H1 (cell line): ENCODE measurements around the gene DSC3. TPM values are rescaled to one million over a fixed set of nuclear protein-coding genes. Genes with fewer than 3 reads are reported as not detected.

Experiments used
- CHD2 ChIP-seq: IDR thresholded peaks from 2 replicates; pipeline ENCODE4 v1.6.1; 2012; ENCODE audit warnings: low read length, improper control_type of control experiment
- MAFK ChIP-seq: IDR thresholded peaks from 2 replicates; pipeline ENCODE4 v1.6.1; 2012; ENCODE audit warnings: low read depth, mild to moderate bottlenecking, improper control_type of control experiment, low read length
- SP2 ChIP-seq: IDR thresholded peaks from 2 replicates; pipeline ENCODE4 v1.6.1; 2012; ENCODE audit warnings: mild to moderate bottlenecking, low read length, inconsistent platforms
- polyA plus RNA-seq, 7 experiments: library from polyadenylated mRNA; depleted of rRNA in 3 of 7; stranded (reverse) in 5 of 7; unstranded in 2 of 7; fragments of >200 nt in 5 of 7; fragments of 200-250 nt in 2 of 7; gene quantifications; 1 replicate in 5 of 7; 2 replicates in 1 of 7; 4 replicates in 1 of 7; pipeline versions ENCODE4 v1.2.1 to v1.2.3, GENCODE V29; 2011 to 2013; ENCODE audit warnings: missing spikeins in 2 of 7, mixed read lengths in 2 of 7
- total RNA-seq: library from RNA; stranded (reverse); fragmentation: NEBNext Ultra II Directional; extraction: Animal tissue kit (Norgen Biotek cat#: 25700); gene quantifications from 2 replicates; pipeline ENCODE4 v1.2.1, GENCODE V29; 2021

Gene DSC3
- total and polyA plus RNA-seq, 2 of the 8 experiments (the other 6 are each of a cell fraction or from before 2014, with no cell fraction given) = 0.70 to 3.7 TPM

GRCh38 chr18:30987467-30988241 is 54.9 kb downstream of the DSC3 start (continued):
- TF ChIP-seq CHD2 = no peak
- no peak for TF ChIP-seq SP2
- TF ChIP-seq MAFK = no peak
